NT2/D1 (cell line): ENCODE data around the gene CKAP4.

Experiments used
- DNase-seq: peaks from one replicate; pipeline ENCODE4 v3.0.0-alpha.2; 2011; ENCODE audit warnings: low read depth, low spot score
- H3K27me3 ChIP-seq: 2 replicates; pipeline ENCODE4 v1.6.0; 2011; ENCODE audit warnings: mild to moderate bottlenecking; ENCODE audit not compliant: insufficient read length, insufficient read depth
- H3K36me3 ChIP-seq: 2 replicates; pipeline ENCODE4 v1.6.1; 2011; ENCODE audit warnings: mild to moderate bottlenecking, low read length, mixed read lengths; ENCODE audit not compliant: insufficient read depth, insufficient read length
- H3K4me1 ChIP-seq: 2 replicates; pipeline ENCODE4 v1.5.1; 2011; ENCODE audit not compliant: insufficient read depth, insufficient read length
- H3K4me3 ChIP-seq: 2 replicates; pipeline ENCODE4 v1.5.1; 2011; ENCODE audit warnings: low read depth; ENCODE audit not compliant: insufficient read length
- H3K9ac ChIP-seq: 2 replicates; pipeline ENCODE4 v1.6.0; 2011; ENCODE audit warnings: low read depth; ENCODE audit not compliant: insufficient read length
- H3K9me3 ChIP-seq: 2 replicates; pipeline ENCODE4 v1.5.1; 2011; ENCODE audit warnings: mild to moderate bottlenecking, low read length; ENCODE audit not compliant: insufficient read depth
- SUZ12 ChIP-seq: IDR thresholded peaks from 2 replicates; pipeline ENCODE4 v1.6.1; 2011; ENCODE audit not compliant: insufficient read length, insufficient read depth; ENCODE audit errors: extremely low read depth
- YY1 ChIP-seq: IDR thresholded peaks from 2 replicates; pipeline ENCODE4 v1.6.1; 2011; ENCODE audit not compliant: insufficient read length, insufficient read depth
- ZNF274 ChIP-seq: IDR thresholded peaks from 2 replicates; pipeline ENCODE4 v1.6.1; 2011; ENCODE audit warnings: mild to moderate bottlenecking, low read depth, low read length

CKAP4 gene

GRCh38 chr12:106193394-106194215, 54.2 kb downstream of the CKAP4 start:
- TF ChIP-seq YY1 (no peak), ZNF274 (no peak), SUZ12 (no peak)
- Histone ChIP-seq H3K4me3 (no peak overlapping the region), H3K9ac (no peak overlapping the region), H3K9me3 (no peaks in the 10 kb centered on the region), H3K36me3 (no peaks in the 10 kb centered on the region), H3K4me1 (peaks cover 4% of the 10 kb centered on the region), H3K27me3 (no peaks in the 10 kb centered on the region)
- DNase-seq = no peak

- TF ChIP-seq ZNF274 (no peak), YY1 (no peak), SUZ12 (no peak)
- Histone ChIP-seq H3K4me1 (peaks cover 7% of the 10 kb centered on the region), H3K27me3 (no peaks in the 10 kb centered on the region), H3K4me3 (no peak overlapping the region), H3K9me3 (no peaks in the 10 kb centered on the region), H3K9ac (no peak overlapping the region), H3K36me3 (no peaks in the 10 kb centered on the region)
- no peak for DNase-seq
Measured at GRCh38 chr12:106192659-106193393, 55.0 kb downstream of the CKAP4 start.

GRCh38 chr12:106190581-106190980, 57.2 kb downstream of the CKAP4 start:
- no peaks in the 10 kb centered on the region for H3K27me3 ChIP-seq
- no peak overlapping the region for H3K9ac ChIP-seq
- peaks cover 7% of the 10 kb centered on the region for H3K4me1 ChIP-seq
- DNase-seq = no peak
- H3K9me3 ChIP-seq = no peaks in the 10 kb centered on the region
- TF ChIP-seq ZNF274 (no peak), YY1 (no peak), SUZ12 (no peak)
- no peaks in the 10 kb centered on the region for H3K36me3 ChIP-seq
- no peak overlapping the region for H3K4me3 ChIP-seq

- TF ChIP-seq ZNF274 (no peak), SUZ12 (no peak), YY1 (peak; percentile 23)
- no peak for DNase-seq
Measured at GRCh38 chr12:106189341-106189740, 58.5 kb downstream of the CKAP4 start.

GRCh38 chr12:106188256-106188655, 59.6 kb downstream of the CKAP4 start:
- Histone ChIP-seq H3K36me3 (no peaks in the 10 kb centered on the region), H3K4me1 (peaks cover 7% of the 10 kb centered on the region), H3K9ac (no peak overlapping the region), H3K4me3 (no peak overlapping the region), H3K9me3 (no peaks in the 10 kb centered on the region), H3K27me3 (no peaks in the 10 kb centered on the region)
- DNase-seq = no peak
- TF ChIP-seq SUZ12 = no peak
- no peak for TF ChIP-seq YY1
- TF ChIP-seq ZNF274 = no peak

More at GRCh38 chr12:106189341-106189740, 58.5 kb downstream of the CKAP4 start:
- no peak overlapping the region for H3K9ac ChIP-seq
- peaks cover 7% of the 10 kb centered on the region for H3K4me1 ChIP-seq
- H3K27me3 ChIP-seq = no peaks in the 10 kb centered on the region
- H3K36me3 ChIP-seq = no peaks in the 10 kb centered on the region
- H3K9me3 ChIP-seq = no peaks in the 10 kb centered on the region
- H3K4me3 ChIP-seq = no peak overlapping the region
